Keratinocyte (primary cell): ENCODE measurements around the gene ITPR2. TPM values are rescaled to one million over a fixed set of nuclear protein-coding genes. Genes with fewer than 3 reads are reported as not detected.

Source experiments
- DNase-seq: peaks from one replicate; pipeline ENCODE4 v3.0.0-alpha.2; 2011; ENCODE audit warnings: low read depth, missing footprints, low spot score
- FAIRE-seq: peaks from 2 replicates; lab custom pipeline; 2011; peaks lifted over from hg19 to GRCh38; lab: Jason Lieb, UNC
- H2AFZ ChIP-seq: 2 replicates; pipeline ENCODE4 v1.6.0; 2012; ENCODE audit warnings: low read length, control low read depth, inconsistent platforms; ENCODE audit not compliant: control insufficient read depth
- H3K27ac ChIP-seq: 2 replicates; pipeline ENCODE4 v1.5.1; 2011; ENCODE audit warnings: low read length; ENCODE audit not compliant: control insufficient read depth, insufficient read depth
- H3K27me3 ChIP-seq: 3 replicates; pipeline ENCODE4 v1.6.0; 2011; ENCODE audit warnings: low read length; ENCODE audit not compliant: control insufficient read depth, insufficient read depth; ENCODE audit errors: extremely low read depth
- H3K36me3 ChIP-seq, 2 experiments: 2 replicates in 1 of 2; 3 replicates in 1 of 2; pipeline ENCODE4 v1.5.1; 2011; ENCODE audit warnings: low read length in 2 of 2, mild to moderate bottlenecking in 1 of 2; ENCODE audit not compliant: control insufficient read depth in 2 of 2, insufficient read depth in 2 of 2; ENCODE audit errors: extremely low read depth in 1 of 2
- H3K4me1 ChIP-seq: 3 replicates; pipeline ENCODE4 v1.5.1; 2011; ENCODE audit warnings: low read length; ENCODE audit not compliant: control insufficient read depth, insufficient read depth; ENCODE audit errors: extremely low read depth
- H3K4me2 ChIP-seq: 3 replicates; pipeline ENCODE4 v1.6.0; 2011; ENCODE audit warnings: low read depth, low read length; ENCODE audit not compliant: control insufficient read depth, insufficient read depth; ENCODE audit errors: extremely low read depth
- H3K4me3 ChIP-seq, 3 experiments: fragments of 200-600 bp in 1 of 3; sonication (generic) in 1 of 3; 2 replicates in 2 of 3; 3 replicates in 1 of 3; pipeline ENCODE4 v1.5.1; 2011 to 2016; ENCODE audit warnings: low read length in 3 of 3, mild to moderate bottlenecking in 3 of 3, control low read depth in 2 of 3, inconsistent platforms in 1 of 3, low read depth in 1 of 3, mixed read lengths in 1 of 3, mixed run types in 1 of 3, moderate library complexity in 1 of 3; ENCODE audit not compliant: control insufficient read depth in 2 of 3, insufficient read depth in 2 of 3; ENCODE audit errors: extremely low read depth in 1 of 3
- H3K79me2 ChIP-seq: 2 replicates; pipeline ENCODE4 v1.6.0; 2012; ENCODE audit warnings: low read length; ENCODE audit not compliant: control insufficient read depth, insufficient read depth
- H3K9ac ChIP-seq: 3 replicates; pipeline ENCODE4 v1.6.0; 2011; ENCODE audit warnings: low read length; ENCODE audit not compliant: control insufficient read depth, insufficient read depth; ENCODE audit errors: extremely low read depth
- H3K9me1 ChIP-seq: 3 replicates; pipeline ENCODE4 v1.6.0; 2011; ENCODE audit warnings: low read length; ENCODE audit not compliant: control insufficient read depth, insufficient read depth; ENCODE audit errors: extremely low read depth
- H3K9me3 ChIP-seq: 2 replicates; pipeline ENCODE4 v1.5.1; 2012; ENCODE audit warnings: low read depth, low read length; ENCODE audit not compliant: control insufficient read depth
- H4K20me1 ChIP-seq: 3 replicates; pipeline ENCODE4 v1.6.0; 2011; ENCODE audit warnings: low read length; ENCODE audit not compliant: control insufficient read depth, insufficient read depth; ENCODE audit errors: extremely low read depth
- EZH2 ChIP-seq: IDR thresholded peaks from one replicate; pipeline ENCODE4 v1.6.1; 2012; ENCODE audit warnings: inconsistent platforms, mild to moderate bottlenecking, low read length, moderate library complexity
- dilution Hi-C: fragments of 300-500 bp; cut with MboI; formaldehyde crosslinking; loops from one replicate; pipeline ENCODE4 v1.7.0; 2020; ENCODE audit warnings: low sequenced_read_pairs; ENCODE audit not compliant: extremely low pct_ligation_motif_present
- polyA plus RNA-seq, 5 experiments: library from polyadenylated mRNA; depleted of rRNA in 3 of 5; stranded (reverse) in 3 of 5; stranded (forward) in 1 of 5; unstranded in 1 of 5; fragments of >200 nt; gene quantifications; 1 replicate in 1 of 5; 2 replicates in 3 of 5; 3 replicates in 1 of 5; pipeline versions ENCODE4 v1.2.1 to v1.2.3, GENCODE V29; 2011 to 2012; ENCODE audit warnings: missing spikeins in 2 of 5, low read depth in 1 of 5, low replicate concordance in 1 of 5
- TF ChIP-seq, protein P1 (sequence below), 3 experiments: IDR thresholded peaks in 1 of 3; conservative IDR thresholded peaks in 1 of 3; optimal IDR thresholded peaks in 1 of 3; 2 replicates in 2 of 3; 3 replicates in 1 of 3; pipeline versions ENCODE3 to v1.5.1; 2011; ENCODE audit warnings: low read length in 3 of 3, mild to moderate bottlenecking in 3 of 3, moderate library complexity in 2 of 3, control low read depth in 1 of 3, inconsistent platforms in 1 of 3; ENCODE audit not compliant: insufficient read depth in 2 of 3; ENCODE audit errors: extremely low read depth in 1 of 3

ITPR2 gene
- polyA plus RNA-seq, 1 donor (not counting 4 experiments of a cell fraction or from before 2014, with no cell fraction given): 7.6 TPM

DNA sequence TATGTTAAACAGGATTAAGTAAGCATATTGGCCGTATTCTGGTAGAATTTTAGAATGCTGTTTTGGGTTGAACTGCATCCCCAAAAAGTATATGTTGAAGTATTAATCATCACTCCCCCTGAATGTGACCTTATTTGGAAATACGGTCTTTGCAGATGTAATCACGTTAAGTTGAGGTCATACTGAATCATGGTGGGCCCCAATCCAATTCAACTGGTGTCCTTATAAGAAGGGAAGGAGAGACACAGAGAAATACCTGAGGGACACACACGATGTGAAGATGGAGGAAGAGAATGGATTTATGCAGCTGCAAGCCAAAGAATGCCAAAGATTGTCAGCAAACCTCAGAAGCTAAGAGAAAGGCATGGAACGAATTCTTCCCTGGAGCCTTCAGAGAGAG lies 268.6 kb downstream of the ITPR2 start:
- no peak overlapping the region for H3K4me2 ChIP-seq
- H3K79me2 ChIP-seq: no peaks in the 10 kb centered on the region
- TF ChIP-seq EZH2: no peak
- TF ChIP-seq, protein P1, sequence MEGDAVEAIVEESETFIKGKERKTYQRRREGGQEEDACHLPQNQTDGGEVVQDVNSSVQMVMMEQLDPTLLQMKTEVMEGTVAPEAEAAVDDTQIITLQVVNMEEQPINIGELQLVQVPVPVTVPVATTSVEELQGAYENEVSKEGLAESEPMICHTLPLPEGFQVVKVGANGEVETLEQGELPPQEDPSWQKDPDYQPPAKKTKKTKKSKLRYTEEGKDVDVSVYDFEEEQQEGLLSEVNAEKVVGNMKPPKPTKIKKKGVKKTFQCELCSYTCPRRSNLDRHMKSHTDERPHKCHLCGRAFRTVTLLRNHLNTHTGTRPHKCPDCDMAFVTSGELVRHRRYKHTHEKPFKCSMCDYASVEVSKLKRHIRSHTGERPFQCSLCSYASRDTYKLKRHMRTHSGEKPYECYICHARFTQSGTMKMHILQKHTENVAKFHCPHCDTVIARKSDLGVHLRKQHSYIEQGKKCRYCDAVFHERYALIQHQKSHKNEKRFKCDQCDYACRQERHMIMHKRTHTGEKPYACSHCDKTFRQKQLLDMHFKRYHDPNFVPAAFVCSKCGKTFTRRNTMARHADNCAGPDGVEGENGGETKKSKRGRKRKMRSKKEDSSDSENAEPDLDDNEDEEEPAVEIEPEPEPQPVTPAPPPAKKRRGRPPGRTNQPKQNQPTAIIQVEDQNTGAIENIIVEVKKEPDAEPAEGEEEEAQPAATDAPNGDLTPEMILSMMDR (optimal IDR thresholded peaks at IDR 0.05 in 1 of 3, IDR thresholded peaks at IDR 0.05 in 1 of 3, conservative IDR thresholded peaks at IDR 0.05 in 1 of 3; ENCODE audit: extremely low read depth in 1 of 3, insufficient read depth in 2 of 3, low read length in 3 of 3): no peak
- H2AFZ ChIP-seq: no peak overlapping the region
- no peaks in the 10 kb centered on the region for H4K20me1 ChIP-seq
- FAIRE-seq (no peak), DNase-seq (no peak)
- no peaks in the 10 kb centered on the region for H3K36me3 ChIP-seq
- H3K9ac ChIP-seq: no peak overlapping the region
- H3K27me3 ChIP-seq: no peaks in the 10 kb centered on the region
- H3K4me3 ChIP-seq: no peak overlapping the region
- no peaks in the 10 kb centered on the region for H3K4me1 ChIP-seq
- H3K9me3 ChIP-seq: no peaks in the 10 kb centered on the region
- H3K9me1 ChIP-seq: no peaks in the 10 kb centered on the region
- dilution Hi-C loops: no loop called here
- no peak overlapping the region for H3K27ac ChIP-seq

DNA sequence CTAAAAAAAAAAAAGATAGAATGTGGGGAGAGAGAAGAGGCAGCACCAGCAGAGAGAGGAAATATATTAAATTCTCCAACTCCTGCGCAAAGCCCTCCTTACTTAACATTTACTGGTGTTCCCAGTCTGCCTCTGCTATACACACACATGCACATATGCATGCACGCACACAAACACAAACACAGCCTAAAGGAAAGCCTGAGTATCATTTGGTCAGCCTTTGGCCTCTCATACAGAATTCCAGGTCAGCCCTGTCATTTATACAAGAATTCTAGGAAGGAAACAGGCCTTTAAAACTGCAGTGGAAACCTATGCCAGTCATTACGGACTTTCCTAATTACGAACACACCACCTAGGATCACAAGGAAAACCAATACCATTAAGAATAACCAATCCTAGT lies 269.4 kb downstream of the ITPR2 start:
- Histone ChIP-seq H3K9me1 (no peaks in the 10 kb centered on the region), H3K9me3 (no peaks in the 10 kb centered on the region), H3K27ac (no peak overlapping the region), H3K36me3 (no peaks in the 10 kb centered on the region), H4K20me1 (no peaks in the 10 kb centered on the region), H3K27me3 (no peaks in the 10 kb centered on the region), H2AFZ (no peak overlapping the region), H3K4me3 (no peak overlapping the region), H3K4me1 (no peaks in the 10 kb centered on the region), H3K9ac (no peak overlapping the region), H3K79me2 (no peaks in the 10 kb centered on the region), H3K4me2 (no peak overlapping the region)
- TF ChIP-seq, protein P1 (optimal IDR thresholded peaks at IDR 0.05 in 1 of 3, IDR thresholded peaks at IDR 0.05 in 1 of 3, conservative IDR thresholded peaks at IDR 0.05 in 1 of 3; ENCODE audit: extremely low read depth in 1 of 3, insufficient read depth in 2 of 3, low read length in 3 of 3): no peak
- TF ChIP-seq EZH2: no peak
- FAIRE-seq: no peak
- DNase-seq: no peak
- dilution Hi-C loops: no loop called here
